GM18508 (cell line): Measurements from ENCODE around the gene COPE.

Experiments
- ATAC-seq: cut with Tn5 transposase; IDR thresholded peaks from one replicate; pipeline ENCODE4 v1.9.1; 2021; ENCODE audit warnings: moderate number of reproducible peaks; ENCODE audit not compliant: insufficient read depth, unreplicated experiment

Gene COPE

GRCh38 chr19:18896421-18896841 lies 22.8 kb downstream of the COPE start:
- ATAC-seq, result no peak

DNA sequence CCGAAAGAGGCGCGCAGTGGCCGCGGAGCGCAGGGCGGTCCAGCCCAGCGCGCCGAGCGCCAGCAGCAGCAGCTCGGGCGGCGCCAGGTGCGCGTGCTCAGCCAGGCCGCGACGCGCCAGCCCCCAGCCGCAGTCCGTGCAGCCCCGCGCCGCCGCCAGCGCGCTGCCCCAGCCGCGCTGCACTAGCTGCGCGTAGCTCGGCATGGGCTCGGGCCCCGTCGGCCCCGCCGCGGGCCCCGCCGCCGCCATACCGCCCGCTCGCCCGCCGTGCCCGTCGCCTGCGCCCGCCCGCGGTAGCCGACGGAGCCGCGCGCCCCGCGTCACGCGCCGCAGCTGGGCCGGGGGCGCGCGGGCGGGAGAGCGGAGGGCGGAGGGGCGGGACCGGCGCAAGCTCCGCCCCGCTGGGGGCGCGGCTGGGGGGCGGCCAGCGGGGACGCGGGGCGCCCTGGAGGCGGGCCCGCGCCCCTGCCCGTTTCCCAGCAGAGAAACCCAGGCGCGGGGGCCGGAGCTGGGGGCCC lies 23.3 kb downstream of the COPE start, which contains the start of gene CERS1:
CERS1 (minus strand) TSS at position 335 of the 518 bp plus-strand sequence; CDS start at position 249, 86 bp downstream.
- no peak for ATAC-seq

GRCh38 chr19:18895038-18895823 lies 24.0 kb downstream of the COPE start:
- ATAC-seq, result no peak

DNA sequence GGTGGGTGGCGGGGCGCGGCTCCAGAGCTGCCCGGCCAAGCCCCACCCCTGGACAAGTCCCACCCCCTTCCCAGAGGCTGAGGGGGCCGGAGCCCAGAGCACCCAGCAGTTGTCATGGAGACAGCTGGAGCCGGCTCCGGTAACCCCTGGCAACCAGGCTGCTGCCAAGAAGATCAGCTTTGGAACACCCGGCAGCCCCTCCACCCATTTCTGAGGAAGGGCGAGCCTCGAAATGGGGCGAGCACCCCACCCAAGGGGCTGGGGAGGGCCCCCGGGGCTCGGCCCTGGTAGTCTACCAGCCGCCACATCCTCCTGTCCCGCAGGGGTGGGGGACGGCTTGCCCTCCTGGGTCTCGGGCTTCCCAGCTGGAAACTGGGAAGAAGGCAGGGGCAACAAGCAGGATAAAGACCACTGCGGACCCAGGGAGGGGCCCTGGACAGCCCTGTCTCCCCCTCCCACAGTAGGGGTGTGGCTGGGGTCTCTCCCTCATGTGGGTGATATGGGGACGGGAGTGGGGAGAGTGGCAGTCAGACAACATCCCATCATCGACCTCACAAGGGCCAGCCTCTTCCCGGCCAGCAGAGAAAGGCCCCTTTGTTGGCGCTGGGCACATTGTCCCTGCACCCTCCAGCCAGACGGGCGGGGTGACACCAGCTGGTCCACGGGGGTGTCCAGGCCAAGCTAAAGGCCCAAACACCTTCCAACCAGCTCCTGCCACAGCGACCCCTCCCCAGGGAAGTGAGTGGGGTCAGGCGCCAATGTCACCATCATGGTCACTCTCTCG lies 24.7 kb downstream of the COPE start:
- ATAC-seq, result no peak

DNA sequence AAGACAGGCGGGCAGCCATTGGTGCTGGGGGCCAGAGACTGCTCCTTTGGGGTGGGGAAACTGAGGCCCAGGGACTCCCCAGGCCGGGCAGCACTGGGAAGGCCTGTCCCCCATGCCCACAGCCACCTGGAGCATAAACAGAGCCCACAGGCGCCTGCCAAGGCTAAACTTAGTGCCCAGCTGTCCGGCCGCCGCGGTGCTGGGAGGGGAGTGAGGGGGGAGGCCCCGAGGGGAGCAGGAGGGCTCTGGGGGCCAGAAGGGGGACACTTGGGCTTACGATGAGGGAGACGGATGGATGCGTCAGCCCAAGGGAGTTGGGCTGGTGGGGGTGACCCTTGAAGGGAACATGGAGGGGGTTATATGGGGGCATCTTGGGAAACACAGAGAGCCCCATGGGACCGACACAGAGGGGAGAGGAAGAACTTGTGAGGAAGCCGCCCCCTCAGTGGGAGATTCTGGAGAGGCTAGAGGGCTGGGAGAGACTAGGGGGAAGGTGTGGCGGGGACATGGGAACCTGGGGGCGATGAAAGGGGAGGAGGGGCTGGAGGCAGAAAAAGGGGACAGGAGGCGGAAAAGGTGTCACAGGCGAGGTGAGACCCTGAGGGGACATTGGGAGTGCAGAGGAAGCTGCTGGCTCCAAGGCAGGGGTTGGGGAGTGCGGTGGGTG lies 25.5 kb downstream of the COPE start:
- no peak for ATAC-seq

DNA sequence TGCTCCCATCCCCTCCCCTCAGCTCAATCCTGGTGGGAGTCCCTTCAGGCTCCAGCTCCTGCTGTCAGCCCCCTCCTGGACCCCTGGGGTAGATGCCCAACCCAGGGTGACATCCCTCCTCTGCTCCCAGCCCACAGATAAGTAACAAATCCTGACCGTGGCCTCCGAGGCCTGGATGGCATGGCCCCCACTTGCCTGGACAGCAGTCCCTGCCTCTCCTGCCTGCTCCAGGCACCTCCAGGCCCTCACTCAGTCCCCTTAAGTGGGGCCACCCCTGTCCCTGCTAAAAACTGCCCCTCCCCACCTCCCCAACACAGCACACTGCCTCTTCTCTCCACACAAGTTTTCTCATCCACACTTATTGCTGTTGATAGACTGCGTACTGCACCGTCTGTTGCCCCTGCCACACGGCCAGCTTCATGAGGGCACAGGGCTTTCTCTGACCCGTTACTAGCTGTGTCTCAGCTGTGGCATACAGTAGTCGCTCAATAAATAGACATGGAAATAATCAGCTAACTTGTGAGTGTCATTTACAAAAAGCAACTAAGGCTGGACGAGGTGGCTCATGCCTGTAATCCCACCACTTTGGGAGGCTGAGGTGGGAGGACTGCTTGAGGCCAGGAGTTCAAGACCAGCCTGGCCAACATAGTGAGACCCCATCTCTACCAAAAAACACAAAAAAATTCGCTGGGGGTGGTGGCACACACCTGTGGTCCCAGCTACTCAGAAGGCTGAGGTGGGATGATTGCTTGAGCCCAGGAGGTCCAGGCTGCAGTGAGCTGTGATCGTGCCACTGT lies 29.0 kb downstream of the COPE start:
- ATAC-seq, result no peak

DNA sequence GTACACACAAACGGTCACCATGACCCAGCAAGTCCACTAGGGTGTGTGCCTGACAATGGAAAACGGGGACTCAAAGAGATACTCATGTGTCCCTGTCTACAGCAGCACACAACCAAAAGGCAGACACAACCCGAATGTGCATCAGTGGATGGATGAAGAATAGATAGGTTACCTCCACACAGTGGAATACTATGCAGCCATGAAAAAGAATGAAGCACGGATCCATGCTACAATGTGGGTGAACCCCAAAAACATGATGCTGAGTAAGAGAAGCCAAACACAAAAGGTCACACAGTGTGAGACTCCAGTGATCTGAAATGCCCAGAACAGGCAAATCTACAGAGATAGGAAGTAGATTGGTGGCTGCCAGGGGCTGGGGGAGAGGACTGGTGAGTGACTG lies 32.2 kb downstream of the COPE start:
- ATAC-seq, result no peak

GRCh38 chr19:18883526-18884304 lies 35.5 kb downstream of the COPE start:
- ATAC-seq, result no peak

DNA sequence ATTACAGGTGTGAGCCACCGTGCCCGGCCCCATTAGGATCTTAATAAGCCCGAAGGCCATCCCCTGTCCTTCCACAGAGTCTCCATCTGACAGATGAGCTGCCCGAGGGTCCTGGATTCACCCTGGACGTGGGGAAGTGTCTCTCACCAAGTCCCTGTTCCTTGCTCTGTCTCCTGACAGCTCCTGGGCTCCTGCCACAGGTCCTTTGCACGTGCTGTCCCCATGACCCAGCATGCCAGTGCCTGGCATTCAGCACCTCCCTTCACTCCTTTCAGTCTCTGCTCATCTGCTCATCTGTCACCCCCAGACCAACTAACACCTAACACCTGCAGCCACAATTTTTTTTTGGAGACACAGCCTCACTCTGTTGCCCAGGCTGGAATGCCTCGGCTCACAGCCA lies 37.7 kb downstream of the COPE start:
- no peak for ATAC-seq

DNA sequence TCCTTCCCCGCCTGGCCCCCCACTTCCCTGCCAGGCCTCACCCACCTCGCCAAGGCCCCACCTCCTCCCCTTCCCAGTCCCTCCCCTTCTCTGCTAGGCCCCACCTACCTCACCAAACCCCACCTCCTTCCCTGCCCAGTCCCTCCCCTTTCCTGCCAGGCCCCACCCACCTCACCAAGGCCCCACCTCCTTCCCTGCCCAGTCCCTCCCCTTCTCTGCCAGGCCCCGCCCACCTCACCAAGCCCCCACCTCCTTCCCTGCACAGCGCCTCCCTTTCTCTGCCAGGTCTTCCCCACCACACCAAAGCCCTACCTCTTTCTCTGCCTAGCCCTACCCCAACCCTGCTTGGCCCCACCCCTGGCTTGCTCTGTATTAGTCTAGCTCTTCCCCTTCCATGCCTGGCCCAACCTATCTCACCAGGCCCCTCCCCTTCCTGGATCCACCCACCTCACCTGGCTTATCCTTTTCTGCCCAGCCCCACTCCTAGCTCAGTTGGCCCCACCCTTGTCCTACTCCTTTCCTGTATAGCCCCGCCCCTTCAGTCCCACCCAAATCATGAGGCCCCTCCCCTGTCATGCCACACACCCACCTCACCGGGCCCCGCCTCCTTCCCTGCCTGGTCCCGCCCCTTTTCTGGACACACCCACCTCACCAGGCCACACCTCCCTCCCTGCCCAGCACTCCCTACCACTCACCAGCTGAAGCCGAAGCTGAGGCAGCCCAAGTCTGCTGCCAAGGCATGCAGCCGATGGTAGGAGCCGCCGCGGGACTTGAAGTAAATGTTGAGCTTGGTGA lies 39.4 kb downstream of the COPE start:
- ATAC-seq, result no peak

DNA sequence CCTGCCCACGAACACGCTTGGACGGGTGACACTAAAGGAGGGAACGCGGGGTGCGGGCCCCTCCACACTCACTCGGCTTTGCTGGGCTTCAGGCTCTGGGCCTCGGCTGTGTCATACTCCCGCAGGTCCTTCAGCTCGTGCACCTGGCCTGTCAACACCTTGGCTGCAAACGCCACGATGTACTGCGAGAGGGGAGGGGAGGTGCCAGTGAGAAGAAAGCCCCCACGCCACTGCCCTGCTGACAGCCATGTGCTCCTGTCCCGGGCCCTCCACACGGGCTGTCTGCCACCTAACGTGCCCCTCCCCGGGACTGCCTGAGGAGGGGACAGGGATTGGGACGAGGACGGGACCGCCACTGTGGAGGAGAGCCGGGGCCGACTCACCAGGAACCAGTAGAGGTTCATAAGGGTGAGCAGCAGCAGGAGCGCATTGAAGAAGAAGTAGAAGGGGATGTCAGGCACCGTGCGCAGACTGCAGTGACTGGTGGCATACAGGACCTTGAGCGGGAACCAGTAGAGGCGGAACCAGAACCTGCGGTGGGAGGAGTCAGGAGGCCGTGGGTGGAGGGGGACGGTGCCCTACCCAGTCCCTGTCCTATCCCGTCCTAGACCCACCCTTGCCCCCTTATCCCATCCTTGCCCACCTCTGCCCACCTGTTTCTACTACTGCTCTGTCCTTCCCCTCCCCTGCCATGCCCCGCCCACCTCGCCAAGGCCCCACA lies 40.2 kb downstream of the COPE start:
- ATAC-seq, result no peak

- ATAC-seq, result no peak
These were observed 41.0 kb downstream of the COPE start for GRCh38 chr19:18878058-18878797.

GRCh38 chr19:18876865-18877264 lies 42.3 kb downstream of the COPE start:
- ATAC-seq, result no peak

DNA sequence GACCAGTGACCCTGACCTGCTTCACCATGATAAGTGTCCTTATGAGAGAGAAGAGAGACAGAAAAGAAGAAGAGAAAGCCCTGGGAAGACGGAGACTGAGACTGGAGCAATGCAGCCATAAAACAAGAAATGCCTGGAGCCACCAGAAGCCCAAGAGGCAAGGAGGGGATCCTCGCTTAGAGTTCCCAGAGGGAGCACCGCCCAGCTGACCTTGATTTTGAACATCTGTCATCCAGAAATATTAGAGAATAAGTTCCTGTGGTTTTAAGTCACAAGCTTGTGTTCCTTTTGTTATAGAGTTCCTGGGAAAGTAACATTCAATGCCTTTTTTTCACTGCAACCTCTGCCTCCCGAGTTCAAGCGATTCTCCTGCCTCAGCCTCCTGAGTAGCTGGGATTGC lies 43.5 kb downstream of the COPE start:
- ATAC-seq, result no peak

GRCh38 chr19:18871543-18871942 lies 47.6 kb downstream of the COPE start:
- no peak for ATAC-seq

- no peak for ATAC-seq
These were observed 48.5 kb downstream of the COPE start for GRCh38 chr19:18870531-18871172.
